ENCODE measurements around the gene GNAT3. TPM values are rescaled to one million over a fixed set of nuclear protein-coding genes. Genes with fewer than 3 reads are reported as not detected.

The GNAT3 gene
- total RNA-seq, 1 experiment from 2014 or later, result not detected

GRCh38 chr7:80499350-80499953 lies 12.4 kb downstream of the GNAT3 start:
- BruUV-seq (replicated peaks), result no TSS peak
- Mint-ChIP-seq H3K36me3 (ENCODE audit: insufficient read depth, unreplicated experiment) (no peaks in the 10 kb centered on the region), H3K27me3 (ENCODE audit: unreplicated experiment) (no peaks in the 10 kb centered on the region), H3K9me3 (ENCODE audit: low read depth, unreplicated experiment) (no peaks in the 10 kb centered on the region), H3K4me1 (ENCODE audit: low read depth, unreplicated experiment) (no peaks in the 10 kb centered on the region), H3K27ac (ENCODE audit: unreplicated experiment) (peak overlapping the region; percentile 33), H3K4me3 (ENCODE audit: low read depth, unreplicated experiment) (no peak overlapping the region)
- TF ChIP-seq CTCF (IDR thresholded peaks at IDR 0.05; ENCODE audit: unreplicated experiment), result no peak
- CTCF ChIA-PET, result no interaction called here
- intact Hi-C loops (cut with micrococcal nuclease; ENCODE audit: unreplicated experiment), result no loop called here
- peak; percentile 50 for DNase-seq

GRCh38 chr7:80498481-80499349 lies 13.1 kb downstream of the GNAT3 start:
- no peaks in the 10 kb centered on the region for H3K27me3 Mint-ChIP-seq (ENCODE audit: unreplicated experiment)
- H3K4me3 Mint-ChIP-seq (ENCODE audit: low read depth, unreplicated experiment), result no peak overlapping the region
- no peak for TF ChIP-seq CTCF (IDR thresholded peaks at IDR 0.05; ENCODE audit: unreplicated experiment)
- H3K9me3 Mint-ChIP-seq (ENCODE audit: low read depth, unreplicated experiment), result no peaks in the 10 kb centered on the region
- H3K36me3 Mint-ChIP-seq (ENCODE audit: insufficient read depth, unreplicated experiment), result no peaks in the 10 kb centered on the region
- H3K27ac Mint-ChIP-seq (ENCODE audit: unreplicated experiment), result peak overlapping the region; percentile 33
- CTCF ChIA-PET, result no interaction called here
- intact Hi-C loops (cut with micrococcal nuclease; ENCODE audit: unreplicated experiment), result no loop called here
- no peak for DNase-seq
- no TSS peak for BruUV-seq (replicated peaks)
- H3K4me1 Mint-ChIP-seq (ENCODE audit: low read depth, unreplicated experiment), result no peaks in the 10 kb centered on the region

DNA sequence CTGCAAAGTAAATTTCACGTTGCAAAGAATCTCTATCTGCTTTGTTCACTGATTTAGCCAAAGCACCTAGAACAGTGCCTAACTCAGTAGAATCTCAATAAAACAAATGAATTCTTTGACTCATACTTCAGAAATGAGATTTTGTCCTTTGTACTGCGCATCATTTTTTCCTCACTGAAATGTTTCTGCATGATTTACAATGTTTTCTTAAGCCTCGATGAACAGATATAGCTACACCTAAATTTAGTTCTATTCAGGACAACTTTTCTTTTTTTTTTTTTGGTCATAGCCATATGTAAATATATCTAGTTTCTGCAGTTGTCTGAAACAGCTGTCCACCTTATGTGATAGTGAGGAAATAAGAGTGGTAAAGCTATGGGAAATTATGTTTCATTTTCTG lies 15.3 kb downstream of the GNAT3 start:
- no peaks in the 10 kb centered on the region for H3K36me3 Mint-ChIP-seq (ENCODE audit: insufficient read depth, unreplicated experiment)
- TF ChIP-seq CTCF (IDR thresholded peaks at IDR 0.05; ENCODE audit: unreplicated experiment), result no peak
- CTCF ChIA-PET, result no interaction called here
- no peak overlapping the region for H3K27ac Mint-ChIP-seq (ENCODE audit: unreplicated experiment)
- no peaks in the 10 kb centered on the region for H3K4me1 Mint-ChIP-seq (ENCODE audit: low read depth, unreplicated experiment)
- BruUV-seq (replicated peaks), result no TSS peak
- H3K27me3 Mint-ChIP-seq (ENCODE audit: unreplicated experiment), result no peaks in the 10 kb centered on the region
- no peak overlapping the region for H3K4me3 Mint-ChIP-seq (ENCODE audit: low read depth, unreplicated experiment)
- no peak for DNase-seq
- intact Hi-C loops (cut with micrococcal nuclease; ENCODE audit: unreplicated experiment), result no loop called here
- H3K9me3 Mint-ChIP-seq (ENCODE audit: low read depth, unreplicated experiment), result no peaks in the 10 kb centered on the region

- no peaks in the 10 kb centered on the region for H3K36me3 Mint-ChIP-seq (ENCODE audit: insufficient read depth, unreplicated experiment)
- no peaks in the 10 kb centered on the region for H3K27me3 Mint-ChIP-seq (ENCODE audit: unreplicated experiment)
- BruUV-seq (replicated peaks), result no TSS peak
- no peak for DNase-seq
- no peaks in the 10 kb centered on the region for H3K9me3 Mint-ChIP-seq (ENCODE audit: low read depth, unreplicated experiment)
- no peak overlapping the region for H3K4me3 Mint-ChIP-seq (ENCODE audit: low read depth, unreplicated experiment)
- CTCF ChIA-PET, result no interaction called here
- H3K27ac Mint-ChIP-seq (ENCODE audit: unreplicated experiment), result no peak overlapping the region
- TF ChIP-seq CTCF (IDR thresholded peaks at IDR 0.05; ENCODE audit: unreplicated experiment), result no peak
- no peaks in the 10 kb centered on the region for H3K4me1 Mint-ChIP-seq (ENCODE audit: low read depth, unreplicated experiment)
- intact Hi-C loops (cut with micrococcal nuclease; ENCODE audit: unreplicated experiment), result no loop called here
Observed at GRCh38 chr7:80493121-80493849, 18.6 kb downstream of the GNAT3 start.
